ENCODE results near the gene CAPZA2. TPM values are rescaled to one million over a fixed set of nuclear protein-coding genes. Genes with fewer than 3 reads are reported as not detected.

Gene CAPZA2
- total RNA-seq, 2 experiments from 2014 or later: 93.6 to 96.5 TPM

GRCh38 chr7:116942504-116942903 lies 80.1 kb downstream of the CAPZA2 start:
- intact Hi-C loops (cut with DNase I, micrococcal nuclease): no loop called here
- H3K36me3 ChIP-seq (ENCODE audit: insufficient read depth, low read length): no peaks in the 10 kb centered on the region
- POLR2A ChIA-PET: no interaction called here
- Mint-ChIP-seq H3K4me3 (no peak overlapping the region), H3K4me1 (ENCODE audit: low read depth) (no peaks in the 10 kb centered on the region), H3K36me3 (ENCODE audit: low read depth) (no peaks in the 10 kb centered on the region), H3K9me3 (no peaks in the 10 kb centered on the region), H3K27me3 (no peaks in the 10 kb centered on the region), H3K27ac (no peak overlapping the region)
- H3K4me1 ChIP-seq (ENCODE audit: insufficient read depth, low read length): no peaks in the 10 kb centered on the region
- TF ChIP-seq CTCF (IDR thresholded peaks at IDR 0.05): no peak
- no peak for ATAC-seq (ENCODE audit: poor library complexity)
- H3K27ac ChIP-seq (ENCODE audit: low read depth in 1 of 2, low read length in 2 of 2): no peak overlapping the region
- H3K4me3 ChIP-seq (ENCODE audit: low read length): no peak overlapping the region
- no peaks in the 10 kb centered on the region for H3K9me3 ChIP-seq (ENCODE audit: control insufficient read depth in 1 of 2, insufficient read depth in 1 of 2, low read length in 2 of 2)
- no peak for DNase-seq
- no peaks in the 10 kb centered on the region for H3K27me3 ChIP-seq (ENCODE audit: control insufficient read depth in 1 of 2, insufficient read depth in 2 of 2, low read length in 2 of 2)
- CTCF ChIA-PET: interaction anchor here (0.9 kb wide), 1 partner anchor 12 kb away, joined by 4 read pairs; no protein-coding TSS in a partner anchor

- Histone ChIP-seq H3K9me3 (ENCODE audit: control insufficient read depth in 1 of 2, insufficient read depth in 1 of 2, low read length in 2 of 2) (no peaks in the 10 kb centered on the region), H3K27me3 (ENCODE audit: control insufficient read depth in 1 of 2, insufficient read depth in 2 of 2, low read length in 2 of 2) (no peaks in the 10 kb centered on the region), H3K36me3 (ENCODE audit: insufficient read depth, low read length) (no peaks in the 10 kb centered on the region), H3K4me1 (ENCODE audit: insufficient read depth, low read length) (peaks cover 6% of the 10 kb centered on the region), H3K27ac (ENCODE audit: low read depth in 1 of 2, low read length in 2 of 2) (no peak overlapping the region), H3K4me3 (ENCODE audit: low read length) (no peak overlapping the region)
- peaks cover 5% of the 10 kb centered on the region for H3K4me1 Mint-ChIP-seq (ENCODE audit: low read depth)
- no peak overlapping the region for H3K4me3 Mint-ChIP-seq
- intact Hi-C loops (cut with DNase I, micrococcal nuclease): no loop called here
- ChIA-PET POLR2A (no interaction called here), CTCF (no interaction called here)
- no peak for TF ChIP-seq CTCF (IDR thresholded peaks at IDR 0.05)
- H3K27ac Mint-ChIP-seq: no peak overlapping the region
- no peaks in the 10 kb centered on the region for H3K36me3 Mint-ChIP-seq (ENCODE audit: low read depth)
- DNase-seq (no peak), ATAC-seq (ENCODE audit: poor library complexity) (no peak)
- H3K27me3 Mint-ChIP-seq: no peaks in the 10 kb centered on the region
- no peaks in the 10 kb centered on the region for H3K9me3 Mint-ChIP-seq
These were observed 86.5 kb downstream of the CAPZA2 start for GRCh38 chr7:116948934-116949333.

GRCh38 chr7:116949941-116950801 lies 87.8 kb downstream of the CAPZA2 start:
- Mint-ChIP-seq H3K36me3 (ENCODE audit: low read depth) (peaks cover 6% of the 10 kb centered on the region), H3K9me3 (no peaks in the 10 kb centered on the region), H3K4me1 (ENCODE audit: low read depth) (peaks cover 16% of the 10 kb centered on the region), H3K4me3 (no peak overlapping the region), H3K27me3 (no peaks in the 10 kb centered on the region), H3K27ac (no peak overlapping the region)
- CTCF ChIA-PET: interaction anchor here (0.8 kb wide), 1 partner anchor 20 kb away, joined by 3 read pairs; no protein-coding TSS in a partner anchor
- Histone ChIP-seq H3K27me3 (ENCODE audit: control insufficient read depth in 1 of 2, insufficient read depth in 2 of 2, low read length in 2 of 2) (no peaks in the 10 kb centered on the region), H3K36me3 (ENCODE audit: insufficient read depth, low read length) (no peaks in the 10 kb centered on the region), H3K27ac (ENCODE audit: low read depth in 1 of 2, low read length in 2 of 2) (no peak overlapping the region), H3K4me3 (ENCODE audit: low read length) (no peak overlapping the region), H3K9me3 (ENCODE audit: control insufficient read depth in 1 of 2, insufficient read depth in 1 of 2, low read length in 2 of 2) (no peaks in the 10 kb centered on the region), H3K4me1 (ENCODE audit: insufficient read depth, low read length) (peaks cover 12% of the 10 kb centered on the region)
- ATAC-seq (ENCODE audit: poor library complexity) (no peak), DNase-seq (no peak)
- intact Hi-C loops (cut with DNase I, micrococcal nuclease): loop anchor here in 1 of 2 experiments (5.0 kb wide), 1 partner anchor 88 kb away; the partner anchor contains the start of gene CAPZA2
- TF ChIP-seq CTCF (IDR thresholded peaks at IDR 0.05): no peak
- POLR2A ChIA-PET: no interaction called here

All from CD4-positive, alpha-beta T cell (primary cell).